ENCODE measurements around the gene RTF2.
A peak's percentile ranks its signal among the peaks of the same experiment; 100 is the strongest.

The RTF2 gene, protein sequence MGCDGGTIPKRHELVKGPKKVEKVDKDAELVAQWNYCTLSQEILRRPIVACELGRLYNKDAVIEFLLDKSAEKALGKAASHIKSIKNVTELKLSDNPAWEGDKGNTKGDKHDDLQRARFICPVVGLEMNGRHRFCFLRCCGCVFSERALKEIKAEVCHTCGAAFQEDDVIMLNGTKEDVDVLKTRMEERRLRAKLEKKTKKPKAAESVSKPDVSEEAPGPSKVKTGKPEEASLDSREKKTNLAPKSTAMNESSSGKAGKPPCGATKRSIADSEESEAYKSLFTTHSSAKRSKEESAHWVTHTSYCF

DNA sequence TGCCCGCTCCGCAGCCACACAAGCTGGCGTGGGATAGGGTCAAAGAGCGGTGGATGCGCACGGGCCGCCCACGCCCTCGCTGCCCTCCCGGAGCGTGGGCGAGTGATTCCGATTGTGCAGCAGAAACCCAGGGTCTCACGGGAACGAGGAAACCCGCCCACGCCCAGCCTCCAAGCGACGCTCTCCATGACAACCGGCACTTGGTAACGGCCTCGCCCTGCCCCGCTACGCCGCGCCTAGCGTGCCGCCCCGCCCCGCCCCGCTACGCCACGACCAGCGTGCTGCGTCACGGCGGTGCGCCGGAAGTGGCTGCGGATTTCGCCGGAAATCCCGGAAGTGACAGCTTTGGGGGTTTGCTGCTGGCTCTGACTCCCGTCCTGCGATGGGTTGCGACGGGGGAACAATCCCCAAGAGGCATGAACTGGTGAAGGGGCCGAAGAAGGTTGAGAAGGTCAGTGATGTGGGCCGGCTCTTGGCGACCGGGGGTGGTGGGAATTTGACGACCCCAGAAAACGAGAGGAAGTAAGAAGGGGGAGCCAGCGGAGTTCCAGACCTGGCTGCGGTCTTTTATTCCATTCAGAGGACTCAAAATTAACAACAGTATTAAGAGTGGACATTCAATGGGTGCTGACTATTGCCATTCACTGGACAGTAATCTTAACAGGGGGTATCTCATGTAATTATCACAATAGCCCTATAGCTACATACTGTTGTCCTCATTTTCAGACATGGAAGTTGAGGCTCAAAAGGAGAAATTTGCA is at the start of gene RTF2:
RTF2 (plus strand) TSS at position 312 of the 761 bp plus-strand sequence; CDS start at position 383, 71 bp downstream.
- H3K27ac ChIP-seq (ENCODE audit: low read depth, low read length): peak within 1 kb of the TSS; percentile 45; the same call in 1 of the 2 replicates
- H3K4me1 ChIP-seq (ENCODE audit: control insufficient read depth, insufficient read depth, low read length): peaks cover 12% of the 10 kb centered on the region

DNA sequence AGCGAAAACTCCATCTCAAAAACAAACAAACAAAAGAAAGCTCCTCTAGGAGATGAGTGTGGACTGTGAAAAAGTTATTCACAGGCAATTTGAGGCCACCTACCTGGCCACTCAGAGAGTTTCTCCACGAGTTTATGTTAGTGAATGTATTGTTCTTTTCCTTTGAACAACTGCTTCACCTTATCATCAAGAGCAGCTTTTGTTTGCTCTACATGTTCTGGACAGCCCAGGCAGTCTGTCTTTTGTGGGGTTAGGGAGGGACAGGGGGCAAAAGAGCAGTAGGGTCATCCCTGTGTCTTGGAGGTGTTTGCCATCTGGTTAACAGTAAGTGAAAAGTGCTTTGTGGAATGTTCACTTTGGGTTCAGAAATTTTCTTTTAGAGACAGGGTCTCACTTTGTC is 48.4 kb upstream of the RTF2 start:
- Histone ChIP-seq H3K27me3 (ENCODE audit: control insufficient read depth, insufficient read depth, low read length) (peaks cover 10% of the 10 kb centered on the region; the same call in 1 of the 2 replicates), H3K27ac (ENCODE audit: low read depth, low read length) (no peak overlapping the region), H3K9me3 (ENCODE audit: control insufficient read depth, insufficient read depth, low read depth, low read length) (no peaks in the 10 kb centered on the region), H3K4me1 (ENCODE audit: control insufficient read depth, insufficient read depth, low read length) (peaks cover 9% of the 10 kb centered on the region), H3K9ac (ENCODE audit: low read length) (no peak overlapping the region), H3K36me3 (ENCODE audit: control insufficient read depth, insufficient read depth, low read length) (no peaks in the 10 kb centered on the region), H3K4me3 (ENCODE audit: low read depth, low read length) (no peak overlapping the region)

More for the DNA sequence above, at the start of gene RTF2:
- peak within 1 kb of the TSS; percentile 94 for H3K4me3 ChIP-seq (ENCODE audit: low read depth, low read length)
- peaks cover 6% of the 10 kb centered on the region; the same call in 1 of the 2 replicates for H3K36me3 ChIP-seq (ENCODE audit: control insufficient read depth, insufficient read depth, low read length)
- no peaks in the 10 kb centered on the region for H3K9me3 ChIP-seq (ENCODE audit: control insufficient read depth, insufficient read depth, low read depth, low read length)
- H3K27me3 ChIP-seq (ENCODE audit: control insufficient read depth, insufficient read depth, low read length): no peaks in the 10 kb centered on the region; the same call in 1 of the 2 replicates
- H3K9ac ChIP-seq (ENCODE audit: low read length): peak within 1 kb of the TSS; percentile 88

DNA sequence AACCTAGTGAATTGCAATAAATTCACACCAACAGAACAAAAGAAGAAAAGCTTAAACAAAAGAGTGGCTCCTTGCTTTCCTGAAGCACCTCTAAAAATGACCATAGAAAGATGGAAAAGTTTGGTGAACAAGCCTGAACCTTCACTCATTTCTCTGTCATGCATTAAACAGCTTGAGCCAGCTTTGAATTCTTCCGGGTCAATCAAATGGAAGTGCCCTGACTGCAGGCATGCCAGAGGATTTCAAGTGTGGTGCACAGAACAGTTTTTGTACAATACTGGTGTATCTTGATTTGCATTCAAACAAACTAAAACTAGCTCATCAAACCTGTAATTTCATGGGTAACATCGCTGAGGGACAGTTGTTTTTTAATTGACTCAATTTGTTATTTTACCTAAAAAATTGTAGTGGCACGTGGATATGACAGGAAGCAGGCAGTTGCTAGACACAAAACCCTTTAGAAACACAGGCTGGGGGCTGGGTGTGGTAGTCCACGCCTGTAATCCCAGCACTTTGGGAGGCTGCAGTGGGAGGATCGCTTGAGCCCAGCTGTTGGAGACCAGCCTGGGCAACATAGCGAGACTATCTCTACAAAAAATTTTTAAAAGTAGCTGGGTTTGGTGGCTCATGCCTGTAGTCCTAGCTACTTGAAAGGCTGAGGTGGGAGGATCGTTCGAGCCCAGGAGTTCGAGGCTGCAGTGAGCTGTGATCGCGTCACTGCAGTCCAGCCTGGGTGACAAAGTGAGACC is 47.3 kb upstream of the RTF2 start:
- no peaks in the 10 kb centered on the region for H3K36me3 ChIP-seq (ENCODE audit: control insufficient read depth, insufficient read depth, low read length)
- H3K4me1 ChIP-seq (ENCODE audit: control insufficient read depth, insufficient read depth, low read length): peaks cover 9% of the 10 kb centered on the region
- H3K4me3 ChIP-seq (ENCODE audit: low read depth, low read length): no peak overlapping the region
- peaks cover 20% of the 10 kb centered on the region for H3K27me3 ChIP-seq (ENCODE audit: control insufficient read depth, insufficient read depth, low read length)
- H3K9me3 ChIP-seq (ENCODE audit: control insufficient read depth, insufficient read depth, low read depth, low read length): no peaks in the 10 kb centered on the region
- no peak overlapping the region for H3K9ac ChIP-seq (ENCODE audit: low read length)
- H3K27ac ChIP-seq (ENCODE audit: low read depth, low read length): no peak overlapping the region

DNA sequence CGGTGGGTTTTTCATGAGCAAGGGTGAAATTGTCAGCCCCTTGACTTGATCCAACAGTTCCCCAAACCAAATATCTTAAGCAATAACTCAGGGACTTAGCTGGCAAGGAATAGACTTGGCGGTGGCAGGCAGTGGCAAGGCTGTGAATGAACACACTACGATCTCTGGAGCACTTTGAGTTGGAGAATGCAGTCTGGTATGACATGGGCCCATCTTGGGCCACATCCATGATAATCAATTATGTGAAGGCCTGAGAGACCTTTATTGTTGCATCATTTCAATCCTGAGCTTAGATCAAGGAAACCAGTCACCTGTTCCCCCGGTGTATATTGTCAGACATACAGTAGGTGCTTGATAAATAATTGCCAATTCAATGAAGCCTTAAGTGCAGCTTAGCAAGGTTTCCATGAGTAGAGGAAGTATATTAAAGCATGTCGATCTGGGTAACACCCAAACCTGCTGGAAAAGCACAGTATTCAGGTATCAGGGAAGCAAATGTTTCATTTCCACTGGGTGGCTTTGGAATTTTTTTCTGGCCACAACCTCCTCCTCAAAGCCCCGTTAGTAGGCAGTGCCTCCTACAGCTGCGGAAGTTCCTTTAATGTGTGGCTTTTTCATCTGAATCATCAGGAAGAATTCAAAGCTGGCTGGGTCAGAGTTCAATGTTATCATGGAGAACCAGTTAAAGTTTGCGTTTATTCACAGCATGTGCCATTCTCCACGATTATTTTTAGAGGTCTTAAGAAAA is 46.2 kb upstream of the RTF2 start:
- peaks cover 9% of the 10 kb centered on the region for H3K4me1 ChIP-seq (ENCODE audit: control insufficient read depth, insufficient read depth, low read length)
- H3K36me3 ChIP-seq (ENCODE audit: control insufficient read depth, insufficient read depth, low read length): no peaks in the 10 kb centered on the region
- H3K9ac ChIP-seq (ENCODE audit: low read length): no peak overlapping the region
- H3K9me3 ChIP-seq (ENCODE audit: control insufficient read depth, insufficient read depth, low read depth, low read length): no peaks in the 10 kb centered on the region
- 0 out of 2 replicates have a peak overlapping the region, but pooled peaks have one; percentile 14 for H3K4me3 ChIP-seq (ENCODE audit: low read depth, low read length)
- no peak overlapping the region for H3K27ac ChIP-seq (ENCODE audit: low read depth, low read length)
- peaks cover 25% of the 10 kb centered on the region for H3K27me3 ChIP-seq (ENCODE audit: control insufficient read depth, insufficient read depth, low read length)

DNA sequence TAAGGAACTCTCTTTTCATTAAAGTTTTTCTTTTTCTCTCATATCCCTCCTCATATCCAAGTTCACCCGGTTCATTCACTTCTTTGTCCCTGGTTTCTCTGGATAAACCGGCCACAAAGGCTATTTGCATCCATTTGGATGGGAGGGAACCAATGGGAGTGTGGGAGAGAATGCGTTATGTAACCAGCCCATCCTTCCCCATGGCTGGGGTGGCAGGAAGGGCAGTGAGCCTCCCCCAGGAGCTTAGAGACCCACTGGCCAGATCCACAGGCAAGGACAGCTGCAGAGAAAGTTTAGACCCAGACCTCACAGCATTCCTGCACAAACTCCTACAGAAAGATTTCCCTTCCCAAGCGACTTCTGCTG is 45.6 kb upstream of the RTF2 start:
- Histone ChIP-seq H3K4me1 (ENCODE audit: control insufficient read depth, insufficient read depth, low read length) (peaks cover 9% of the 10 kb centered on the region), H3K36me3 (ENCODE audit: control insufficient read depth, insufficient read depth, low read length) (no peaks in the 10 kb centered on the region), H3K27ac (ENCODE audit: low read depth, low read length) (no peak overlapping the region), H3K4me3 (ENCODE audit: low read depth, low read length) (0 out of 2 replicates have a peak overlapping the region, but pooled peaks have one; percentile 14), H3K27me3 (ENCODE audit: control insufficient read depth, insufficient read depth, low read length) (peaks cover 25% of the 10 kb centered on the region), H3K9me3 (ENCODE audit: control insufficient read depth, insufficient read depth, low read depth, low read length) (no peaks in the 10 kb centered on the region), H3K9ac (ENCODE audit: low read length) (no peak overlapping the region)

GRCh38 chr20:56423211-56423610 is 45.2 kb upstream of the RTF2 start:
- Histone ChIP-seq H3K27ac (ENCODE audit: low read depth, low read length) (no peak overlapping the region), H3K4me1 (ENCODE audit: control insufficient read depth, insufficient read depth, low read length) (peaks cover 9% of the 10 kb centered on the region), H3K27me3 (ENCODE audit: control insufficient read depth, insufficient read depth, low read length) (peaks cover 25% of the 10 kb centered on the region)

DNA sequence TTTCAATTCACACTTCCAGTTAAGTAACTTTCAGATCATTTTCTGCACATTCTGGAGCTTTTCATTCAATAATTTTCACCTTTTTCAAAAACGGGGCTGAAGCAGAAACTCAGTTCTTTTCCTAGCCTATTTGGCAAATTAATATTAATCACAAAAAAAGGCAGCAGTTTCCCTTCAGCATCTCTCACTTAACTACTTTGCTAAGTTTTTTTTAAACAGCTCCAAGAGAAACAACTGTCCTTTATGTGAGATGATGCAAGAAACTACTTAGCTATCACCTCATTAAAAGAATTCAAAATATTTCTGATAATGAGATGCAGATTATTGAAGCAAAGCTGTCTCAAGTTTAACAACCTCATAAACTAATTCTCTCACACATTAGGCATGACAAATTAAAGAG is 44.5 kb upstream of the RTF2 start:
- no peak overlapping the region for H3K4me3 ChIP-seq (ENCODE audit: low read depth, low read length)
- H3K9me3 ChIP-seq (ENCODE audit: control insufficient read depth, insufficient read depth, low read depth, low read length): no peaks in the 10 kb centered on the region
- no peak overlapping the region for H3K27ac ChIP-seq (ENCODE audit: low read depth, low read length)
- peaks cover 9% of the 10 kb centered on the region for H3K4me1 ChIP-seq (ENCODE audit: control insufficient read depth, insufficient read depth, low read length)
- no peaks in the 10 kb centered on the region for H3K36me3 ChIP-seq (ENCODE audit: control insufficient read depth, insufficient read depth, low read length)
- peaks cover 25% of the 10 kb centered on the region for H3K27me3 ChIP-seq (ENCODE audit: control insufficient read depth, insufficient read depth, low read length)
- H3K9ac ChIP-seq (ENCODE audit: low read length): no peak overlapping the region

More at GRCh38 chr20:56423211-56423610, 45.2 kb upstream of the RTF2 start:
- Histone ChIP-seq H3K4me3 (ENCODE audit: low read depth, low read length) (no peak overlapping the region), H3K9me3 (ENCODE audit: control insufficient read depth, insufficient read depth, low read depth, low read length) (no peaks in the 10 kb centered on the region), H3K9ac (ENCODE audit: low read length) (no peak overlapping the region), H3K36me3 (ENCODE audit: control insufficient read depth, insufficient read depth, low read length) (no peaks in the 10 kb centered on the region)

- no peaks in the 10 kb centered on the region for H3K36me3 ChIP-seq (ENCODE audit: control insufficient read depth, insufficient read depth, low read length)
- H3K27ac ChIP-seq (ENCODE audit: low read depth, low read length): no peak overlapping the region
- H3K4me1 ChIP-seq (ENCODE audit: control insufficient read depth, insufficient read depth, low read length): peaks cover 9% of the 10 kb centered on the region
- H3K9me3 ChIP-seq (ENCODE audit: control insufficient read depth, insufficient read depth, low read depth, low read length): no peaks in the 10 kb centered on the region
- peaks cover 25% of the 10 kb centered on the region for H3K27me3 ChIP-seq (ENCODE audit: control insufficient read depth, insufficient read depth, low read length)
- H3K4me3 ChIP-seq (ENCODE audit: low read depth, low read length): no peak overlapping the region
- H3K9ac ChIP-seq (ENCODE audit: low read length): no peak overlapping the region
Observed at GRCh38 chr20:56424931-56425330, 43.5 kb upstream of the RTF2 start.

GRCh38 chr20:56426026-56426425 is 42.4 kb upstream of the RTF2 start:
- no peak overlapping the region for H3K27ac ChIP-seq (ENCODE audit: low read depth, low read length)
- no peaks in the 10 kb centered on the region for H3K9me3 ChIP-seq (ENCODE audit: control insufficient read depth, insufficient read depth, low read depth, low read length)
- H3K4me3 ChIP-seq (ENCODE audit: low read depth, low read length): no peak overlapping the region
- H3K27me3 ChIP-seq (ENCODE audit: control insufficient read depth, insufficient read depth, low read length): peaks cover 25% of the 10 kb centered on the region
- H3K9ac ChIP-seq (ENCODE audit: low read length): no peak overlapping the region
- H3K4me1 ChIP-seq (ENCODE audit: control insufficient read depth, insufficient read depth, low read length): peaks cover 9% of the 10 kb centered on the region
- H3K36me3 ChIP-seq (ENCODE audit: control insufficient read depth, insufficient read depth, low read length): no peaks in the 10 kb centered on the region

- Histone ChIP-seq H3K9me3 (ENCODE audit: control insufficient read depth, insufficient read depth, low read depth, low read length) (no peaks in the 10 kb centered on the region), H3K4me1 (ENCODE audit: control insufficient read depth, insufficient read depth, low read length) (peaks cover 9% of the 10 kb centered on the region), H3K36me3 (ENCODE audit: control insufficient read depth, insufficient read depth, low read length) (no peaks in the 10 kb centered on the region), H3K27me3 (ENCODE audit: control insufficient read depth, insufficient read depth, low read length) (peaks cover 24% of the 10 kb centered on the region), H3K27ac (ENCODE audit: low read depth, low read length) (no peak overlapping the region), H3K4me3 (ENCODE audit: low read depth, low read length) (no peak overlapping the region), H3K9ac (ENCODE audit: low read length) (no peak overlapping the region)
Observed at GRCh38 chr20:56426926-56427325, 41.5 kb upstream of the RTF2 start.

Data from HUES6 (cell line).